Fibroblast of pulmonary artery (primary cell): Measurements from ENCODE around the gene TMEM88.
A peak's percentile ranks its signal among the peaks of the same experiment; 100 is the strongest.

Experiments used
- DNase-seq: peaks from one replicate; pipeline ENCODE4 v3.0.0-alpha.2; 2010; ENCODE audit warnings: low read depth
- H3K4me3 ChIP-seq: replicated peaks from 2 replicates; pipeline ENCODE4 v1.5.1; 2011; ENCODE audit warnings: low read depth, mild to moderate bottlenecking, control low read depth, low read length, moderate library complexity
- TF ChIP-seq, protein P1 (sequence below): IDR thresholded peaks from 2 replicates; pipeline ENCODE4 v1.5.1; 2011; ENCODE audit warnings: mild to moderate bottlenecking, control low read depth, low read length, inconsistent platforms; ENCODE audit errors: missing control alignments

The TMEM88 gene

DNA sequence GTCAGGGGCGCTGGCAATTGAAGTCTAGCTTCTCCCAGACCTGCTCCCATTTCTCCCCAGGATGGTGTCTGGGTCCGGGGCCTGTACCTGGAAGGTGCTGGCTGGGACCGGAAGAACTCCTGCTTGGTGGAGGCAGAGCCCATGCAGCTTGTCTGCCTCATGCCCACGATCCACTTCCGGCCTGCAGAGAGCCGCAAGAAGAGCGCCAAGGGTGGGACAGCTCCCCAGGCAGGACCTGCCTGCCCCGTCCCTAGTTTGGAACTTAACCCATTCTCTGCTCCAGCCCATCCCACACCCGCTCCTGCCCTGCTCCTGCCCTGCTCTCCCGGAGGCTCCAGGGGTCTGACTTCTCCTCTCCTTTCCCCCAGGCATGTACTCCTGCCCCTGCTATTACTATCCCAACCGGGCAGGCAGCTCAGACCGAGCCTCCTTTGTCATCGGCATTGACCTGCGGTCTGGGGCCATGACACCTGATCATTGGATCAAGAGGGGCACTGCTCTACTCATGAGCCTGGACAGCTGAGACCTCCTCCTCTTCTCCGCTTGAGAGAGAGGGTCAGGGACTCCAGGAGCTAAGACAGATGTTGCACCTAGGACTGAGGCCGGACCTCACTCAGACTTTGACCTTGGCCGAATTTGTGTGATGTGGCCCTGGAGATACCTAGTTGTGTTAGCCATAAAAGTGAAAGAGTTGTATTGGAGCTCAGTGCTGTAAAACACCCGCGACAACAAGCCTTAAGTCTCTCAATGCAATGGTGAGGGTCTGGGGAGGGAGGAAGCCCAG, 21.7 kb upstream of the TMEM88 start:
- DNase-seq: no peak
- H3K4me3 ChIP-seq: peak overlapping the region; percentile 69
- TF ChIP-seq, protein P1, sequence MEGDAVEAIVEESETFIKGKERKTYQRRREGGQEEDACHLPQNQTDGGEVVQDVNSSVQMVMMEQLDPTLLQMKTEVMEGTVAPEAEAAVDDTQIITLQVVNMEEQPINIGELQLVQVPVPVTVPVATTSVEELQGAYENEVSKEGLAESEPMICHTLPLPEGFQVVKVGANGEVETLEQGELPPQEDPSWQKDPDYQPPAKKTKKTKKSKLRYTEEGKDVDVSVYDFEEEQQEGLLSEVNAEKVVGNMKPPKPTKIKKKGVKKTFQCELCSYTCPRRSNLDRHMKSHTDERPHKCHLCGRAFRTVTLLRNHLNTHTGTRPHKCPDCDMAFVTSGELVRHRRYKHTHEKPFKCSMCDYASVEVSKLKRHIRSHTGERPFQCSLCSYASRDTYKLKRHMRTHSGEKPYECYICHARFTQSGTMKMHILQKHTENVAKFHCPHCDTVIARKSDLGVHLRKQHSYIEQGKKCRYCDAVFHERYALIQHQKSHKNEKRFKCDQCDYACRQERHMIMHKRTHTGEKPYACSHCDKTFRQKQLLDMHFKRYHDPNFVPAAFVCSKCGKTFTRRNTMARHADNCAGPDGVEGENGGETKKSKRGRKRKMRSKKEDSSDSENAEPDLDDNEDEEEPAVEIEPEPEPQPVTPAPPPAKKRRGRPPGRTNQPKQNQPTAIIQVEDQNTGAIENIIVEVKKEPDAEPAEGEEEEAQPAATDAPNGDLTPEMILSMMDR: no peak

DNA sequence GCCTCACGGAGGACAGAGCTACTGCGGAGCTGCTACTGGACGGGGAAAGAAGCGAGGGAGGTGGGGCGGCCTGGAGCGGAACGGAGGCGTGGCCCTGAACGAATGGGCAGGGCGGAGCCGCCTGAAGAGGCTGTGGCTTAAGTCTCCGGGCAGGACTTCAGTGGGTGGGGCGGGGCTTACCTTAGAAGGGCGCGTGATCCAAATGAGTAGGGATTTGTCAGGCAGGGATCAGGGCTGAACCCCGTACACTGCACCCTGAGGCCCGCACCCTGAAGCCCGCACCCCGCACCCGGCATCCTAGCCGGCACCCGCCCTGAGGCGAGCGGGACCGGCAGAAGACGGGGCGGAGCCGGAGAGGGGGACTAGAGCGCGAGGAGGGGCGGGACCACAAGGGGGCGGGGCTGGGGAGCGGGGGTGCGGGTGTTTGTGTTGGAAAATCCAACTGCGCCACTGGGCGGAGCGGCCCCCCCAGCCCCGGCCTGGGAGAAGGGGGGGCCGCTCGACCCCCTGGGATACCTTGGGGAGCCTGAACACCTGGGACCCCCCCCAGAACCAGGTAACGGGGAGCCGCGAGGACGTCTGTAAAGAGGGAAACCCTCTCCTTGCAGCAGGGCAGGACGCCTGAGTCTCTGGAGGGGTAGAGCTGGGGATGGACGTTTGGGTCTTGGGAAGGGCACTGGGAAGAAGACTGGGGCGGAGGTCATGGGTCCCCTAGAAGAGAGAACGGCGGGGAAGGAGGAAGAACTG, 20.9 kb upstream of the TMEM88 start, which contains the start of gene KDM6B:
TSS of gene KDM6B (plus strand) at position 423 of the 747 bp plus-strand sequence. CDS start 11,338 bp downstream, outside the sequence.
- peak; percentile 92 for DNase-seq
- peak within 1 kb of the TSS; percentile 69 for H3K4me3 ChIP-seq
- TF ChIP-seq, protein P1: no peak

DNA sequence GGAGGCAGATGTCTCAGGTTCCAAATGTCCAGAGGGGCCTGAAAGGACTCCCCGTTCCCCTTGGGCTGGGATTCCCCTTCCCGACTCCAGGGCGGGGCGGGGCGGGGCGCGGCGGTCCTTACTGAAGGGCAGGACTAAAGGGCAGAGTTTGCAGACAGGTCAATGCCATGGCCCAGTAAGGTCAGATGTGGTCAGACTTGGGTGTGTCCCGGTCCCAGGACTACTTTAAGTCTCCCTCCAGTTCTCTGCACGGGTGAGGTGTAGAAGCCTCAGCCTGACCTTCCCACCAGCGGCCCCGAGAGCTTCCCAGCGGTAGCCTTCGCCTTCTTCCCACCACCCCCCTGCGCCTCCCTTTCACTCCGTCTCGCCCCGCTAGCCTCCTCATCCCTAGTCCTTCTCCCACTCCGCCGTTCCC, 20.3 kb upstream of the TMEM88 start:
- TF ChIP-seq, protein P1: no peak
- peak overlapping the region; percentile 69 for H3K4me3 ChIP-seq
- no peak for DNase-seq

DNA sequence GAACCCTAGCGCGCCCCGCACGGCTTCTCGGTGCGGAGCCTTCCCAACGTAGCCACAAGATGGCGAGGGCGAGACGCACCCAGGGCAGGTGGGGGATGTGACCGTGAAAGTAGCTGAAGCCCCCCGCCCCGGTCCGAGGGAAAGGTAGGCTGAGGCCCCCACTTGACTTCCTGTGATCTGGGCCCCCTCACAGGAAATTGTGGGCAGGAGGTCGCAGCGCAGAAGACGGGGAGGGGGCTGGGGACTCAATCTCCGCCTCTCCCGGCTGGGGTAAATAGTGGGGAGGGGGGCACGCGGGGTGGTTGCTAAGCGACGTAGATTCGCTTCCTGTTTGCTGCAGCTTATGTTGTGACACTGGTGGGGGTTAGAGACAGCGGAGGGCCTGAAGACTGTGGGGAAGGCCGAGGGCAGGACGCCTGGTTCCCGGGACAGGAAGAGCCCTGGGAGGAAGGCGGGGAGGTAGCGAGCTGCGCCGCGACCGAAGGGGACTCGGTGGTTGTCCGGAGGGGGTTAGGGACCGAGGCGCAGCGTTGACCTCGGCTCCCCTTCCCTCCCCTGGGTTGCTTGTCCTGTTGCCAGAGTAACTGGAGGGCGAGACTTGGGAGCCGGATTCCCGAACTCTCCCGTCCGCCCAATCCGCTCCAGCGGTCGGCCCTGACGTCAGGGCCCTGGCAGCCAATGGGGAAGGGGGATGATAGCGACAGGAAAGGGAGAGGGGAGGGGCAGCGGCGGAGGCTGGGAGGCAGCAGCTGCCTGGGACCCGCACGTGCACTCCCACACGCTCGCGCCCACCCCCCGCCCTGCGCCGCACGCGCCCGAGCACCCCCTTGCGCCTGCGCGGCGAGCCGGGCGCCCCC, 19.7 kb upstream of the TMEM88 start:
- peak; percentile 99 for DNase-seq
- H3K4me3 ChIP-seq: peak overlapping the region; percentile 69
- TF ChIP-seq, protein P1: peak; percentile 80

DNA sequence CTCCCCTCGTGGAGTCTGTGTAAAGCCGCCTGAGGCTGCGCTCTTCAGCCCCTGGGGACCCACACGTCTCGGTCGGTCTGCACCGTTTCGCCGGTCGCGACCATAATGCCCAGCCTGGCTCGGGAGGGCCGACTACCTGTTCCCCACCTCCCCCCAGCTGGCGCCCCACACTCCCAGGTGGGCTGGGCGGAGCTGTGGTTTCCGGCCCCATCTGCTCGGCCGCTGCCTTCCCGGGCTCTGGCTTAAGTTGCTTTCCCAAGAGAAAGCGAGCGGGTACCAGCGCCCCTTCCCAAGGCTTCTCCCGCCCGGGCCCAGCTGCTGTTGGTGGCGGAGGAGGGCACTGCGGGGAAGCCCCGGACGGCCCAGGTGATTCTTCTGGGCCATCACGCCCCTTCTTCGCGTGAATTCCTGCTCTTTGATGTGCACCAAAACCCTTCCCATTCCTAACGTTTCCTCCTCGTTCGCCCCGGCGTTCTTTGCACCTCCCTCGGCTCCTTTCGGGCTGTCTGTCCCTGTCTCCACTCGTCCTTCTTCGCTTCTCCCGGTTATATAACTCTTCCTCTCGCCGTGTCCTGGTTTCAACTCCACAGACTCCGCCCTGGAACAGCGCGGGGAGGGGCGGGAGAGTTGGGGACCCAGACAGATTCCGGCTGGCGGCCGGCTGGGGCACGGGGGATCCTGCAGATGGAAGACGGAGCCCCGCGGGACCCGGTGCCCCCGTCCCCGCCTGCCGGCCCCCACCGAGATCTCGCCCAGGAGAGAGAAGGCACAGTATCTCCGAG, 18.9 kb upstream of the TMEM88 start:
- TF ChIP-seq, protein P1: no peak
- peak; percentile 78 for DNase-seq
- peak overlapping the region; percentile 69 for H3K4me3 ChIP-seq
